DOHH2 (cell line): ENCODE data around the gene NPDC1.

ENCODE experiments used
- CTCF ChIP-seq: fragments of 200-600 bp; sonication (generic); IDR thresholded peaks from one replicate; pipeline ENCODE4 v1.5.1; 2014; ENCODE audit warnings: antibody characterized with exemption, mild to moderate bottlenecking, low read depth, low read length; ENCODE audit not compliant: poor library complexity, severe bottlenecking
- EZH2phosphoT487 ChIP-seq: fragments of 200-600 bp; sonication (generic); IDR thresholded peaks from 2 replicates; pipeline ENCODE4 v1.6.1; 2017; ENCODE audit warnings: borderline replicate concordance, mild to moderate bottlenecking, antibody characterized with exemption, low read length, moderate library complexity, mixed read lengths

- TF ChIP-seq CTCF (peak; percentile 90), EZH2phosphoT487 (peak; percentile 95; the same call in 1 of the 2 replicates)
Observed at GRCh38 chr9:137046088-137046787, at the start of gene NPDC1.
